ENCODE results near the gene CRELD1.
A peak's percentile ranks its signal among the peaks of the same experiment; 100 is the strongest.
"Not testable (repeated sequence)": the region's sequence is repeated elsewhere in the genome, so short reads cannot be mapped to it uniquely, and the experiment has no call there.

CRELD1 gene

GRCh38 chr3:9933561-9934234, at the start of gene CRELD1:
Gene CRELD1, plus strand, starts transcription at chr3:9933834. Its CDS starts 605 bp downstream, at chr3:9934439.
- DNase-seq (ENCODE audit: insufficient read length, low spot score) (peak; percentile 92), FAIRE-seq (peak; percentile 96)

- no peak for FAIRE-seq
- DNase-seq (ENCODE audit: insufficient read length, low spot score), result peak; percentile 84
Measured at GRCh38 chr3:9884555-9885165, 49.0 kb upstream of the CRELD1 start.

- no peak for DNase-seq (ENCODE audit: insufficient read length, low spot score)
- FAIRE-seq, result no peak
Measured at GRCh38 chr3:9886328-9886727, 47.3 kb upstream of the CRELD1 start.

GRCh38 chr3:9887480-9887879, 46.2 kb upstream of the CRELD1 start:
- no peak for FAIRE-seq
- DNase-seq (ENCODE audit: insufficient read length, low spot score), result no peak

- FAIRE-seq, result no peak
- no peak for DNase-seq (ENCODE audit: insufficient read length, low spot score)
Measured at GRCh38 chr3:9888540-9888939, 45.1 kb upstream of the CRELD1 start.

- FAIRE-seq, result no peak
- DNase-seq (ENCODE audit: insufficient read length, low spot score), result no peak
Measured at GRCh38 chr3:9889405-9889804, 44.2 kb upstream of the CRELD1 start.

GRCh38 chr3:9890249-9891071, 43.2 kb upstream of the CRELD1 start, which contains the start of gene JAGN1:
Gene JAGN1, plus strand, starts transcription at chr3:9890610. Its CDS starts 113 bp downstream, at chr3:9890723.
- FAIRE-seq (no peak), DNase-seq (ENCODE audit: insufficient read length, low spot score) (peak; percentile 71)

- DNase-seq (ENCODE audit: insufficient read length, low spot score) (no peak), FAIRE-seq (no peak)
Measured at GRCh38 chr3:9891072-9891622, 42.5 kb upstream of the CRELD1 start.

- FAIRE-seq, result no peak
Measured at GRCh38 chr3:9893739-9894138, 39.9 kb upstream of the CRELD1 start.

GRCh38 chr3:9895715-9896114, 37.9 kb upstream of the CRELD1 start:
- not testable (repeated sequence) for FAIRE-seq; DNase-seq (ENCODE audit: insufficient read length, low spot score)

More at GRCh38 chr3:9893739-9894138, 39.9 kb upstream of the CRELD1 start:
- no peak for DNase-seq (ENCODE audit: insufficient read length, low spot score)

GRCh38 chr3:9896755-9897407, 36.8 kb upstream of the CRELD1 start:
- not testable (repeated sequence) for DNase-seq (ENCODE audit: insufficient read length, low spot score); FAIRE-seq

GRCh38 chr3:9897408-9898372, 35.9 kb upstream of the CRELD1 start:
- FAIRE-seq, result no peak
- no peak for DNase-seq (ENCODE audit: insufficient read length, low spot score)

- no peak for FAIRE-seq
- no peak for DNase-seq (ENCODE audit: insufficient read length, low spot score)
Measured at GRCh38 chr3:9898467-9899241, 35.0 kb upstream of the CRELD1 start.

- DNase-seq (ENCODE audit: insufficient read length, low spot score) (no peak), FAIRE-seq (no peak)
Measured at GRCh38 chr3:9899289-9899791, 34.3 kb upstream of the CRELD1 start.

- FAIRE-seq; DNase-seq (ENCODE audit: insufficient read length, low spot score): not testable (repeated sequence)
Measured at GRCh38 chr3:9900965-9901415, 32.6 kb upstream of the CRELD1 start.

- no peak for FAIRE-seq
- no peak for DNase-seq (ENCODE audit: insufficient read length, low spot score)
Measured at GRCh38 chr3:9901967-9902366, 31.7 kb upstream of the CRELD1 start.

GRCh38 chr3:9902372-9903237, 31.0 kb upstream of the CRELD1 start, which contains the start of gene IL17RE:
Gene IL17RE, plus strand, starts transcription at chr3:9902848. Its CDS starts 85 bp downstream, at chr3:9902933.
- FAIRE-seq (no peak), DNase-seq (ENCODE audit: insufficient read length, low spot score) (no peak)
